Measurements from ENCODE around the gene PRSS12. TPM values are rescaled to one million over a fixed set of nuclear protein-coding genes. Genes with fewer than 3 reads are reported as not detected.
A peak's percentile ranks its signal among the peaks of the same experiment; 100 is the strongest.

Gene PRSS12
- total and polyA plus RNA-seq, 7 donors, result 0.28 to 16.1 (median 1.3) TPM

- Histone ChIP-seq H3K36me3 (no peaks in the 10 kb centered on the region), H3K4me3 (no peak overlapping the region), H3K9me3 (no peaks in the 10 kb centered on the region), H3K4me1 (peaks cover 0 to 11% (median 8%) of the 10 kb centered on the region in 4 donors), H3K27ac (no peak overlapping the region), H3K27me3 (peaks cover 19 to 39% (median 19%) of the 10 kb centered on the region in 3 donors)
- TF ChIP-seq POLR2AphosphoS5 (IDR thresholded peaks at IDR 0.05) (no peak), POLR2A (IDR thresholded peaks at IDR 0.05) (no peak), EP300 (IDR thresholded peaks at IDR 0.05) (no peak)
- TF ChIP-seq, protein P1, sequence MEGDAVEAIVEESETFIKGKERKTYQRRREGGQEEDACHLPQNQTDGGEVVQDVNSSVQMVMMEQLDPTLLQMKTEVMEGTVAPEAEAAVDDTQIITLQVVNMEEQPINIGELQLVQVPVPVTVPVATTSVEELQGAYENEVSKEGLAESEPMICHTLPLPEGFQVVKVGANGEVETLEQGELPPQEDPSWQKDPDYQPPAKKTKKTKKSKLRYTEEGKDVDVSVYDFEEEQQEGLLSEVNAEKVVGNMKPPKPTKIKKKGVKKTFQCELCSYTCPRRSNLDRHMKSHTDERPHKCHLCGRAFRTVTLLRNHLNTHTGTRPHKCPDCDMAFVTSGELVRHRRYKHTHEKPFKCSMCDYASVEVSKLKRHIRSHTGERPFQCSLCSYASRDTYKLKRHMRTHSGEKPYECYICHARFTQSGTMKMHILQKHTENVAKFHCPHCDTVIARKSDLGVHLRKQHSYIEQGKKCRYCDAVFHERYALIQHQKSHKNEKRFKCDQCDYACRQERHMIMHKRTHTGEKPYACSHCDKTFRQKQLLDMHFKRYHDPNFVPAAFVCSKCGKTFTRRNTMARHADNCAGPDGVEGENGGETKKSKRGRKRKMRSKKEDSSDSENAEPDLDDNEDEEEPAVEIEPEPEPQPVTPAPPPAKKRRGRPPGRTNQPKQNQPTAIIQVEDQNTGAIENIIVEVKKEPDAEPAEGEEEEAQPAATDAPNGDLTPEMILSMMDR (IDR thresholded peaks at IDR 0.05), result no peak
- 69 to 82% methylated on average over 2 of the region's 2 CpGs for WGBS, 2 donors
- intact Hi-C loops (cut with DNase I), result no loop called here
- DNase-seq, result no peak
These were observed 4.8 kb upstream of the PRSS12 start for GRCh38 chr4:118357601-118358000.

DNA sequence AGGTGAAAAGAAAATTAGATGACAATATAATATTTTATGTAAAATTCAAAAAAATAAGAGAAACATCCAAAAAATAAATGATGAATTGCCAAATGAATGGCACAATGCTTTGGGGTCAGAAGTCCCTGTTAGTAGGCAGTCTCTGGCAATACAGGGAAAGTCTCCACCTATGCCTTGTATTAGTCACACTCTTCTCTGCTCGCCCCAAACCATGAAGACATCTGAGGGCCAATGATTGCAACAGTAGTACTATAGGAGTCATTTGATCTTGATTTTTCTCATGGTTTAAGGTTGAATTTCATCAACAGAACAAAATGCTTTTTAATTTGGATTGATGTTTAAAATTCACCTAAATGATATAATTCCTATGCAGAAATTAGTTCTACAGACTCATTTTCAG is 3.9 kb upstream of the PRSS12 start:
- no peaks in the 10 kb centered on the region for H3K36me3 ChIP-seq
- H3K4me3 ChIP-seq, result no peak overlapping the region
- peaks cover 27 to 47% (median 28%) of the 10 kb centered on the region in 3 donors for H3K27me3 ChIP-seq
- peaks cover 0 to 17% (median 15%) of the 10 kb centered on the region in 4 donors for H3K4me1 ChIP-seq
- no peak overlapping the region for H3K27ac ChIP-seq
- 91 to 94% methylated on average over 1 of the region's 1 CpG for WGBS, 2 donors
- TF ChIP-seq POLR2A (IDR thresholded peaks at IDR 0.05) (no peak), EP300 (IDR thresholded peaks at IDR 0.05) (no peak), POLR2AphosphoS5 (IDR thresholded peaks at IDR 0.05) (no peak)
- TF ChIP-seq, protein P1 (IDR thresholded peaks at IDR 0.05), result no peak
- DNase-seq, result no peak
- H3K9me3 ChIP-seq, result no peaks in the 10 kb centered on the region
- intact Hi-C loops (cut with DNase I), result no loop called here

DNA sequence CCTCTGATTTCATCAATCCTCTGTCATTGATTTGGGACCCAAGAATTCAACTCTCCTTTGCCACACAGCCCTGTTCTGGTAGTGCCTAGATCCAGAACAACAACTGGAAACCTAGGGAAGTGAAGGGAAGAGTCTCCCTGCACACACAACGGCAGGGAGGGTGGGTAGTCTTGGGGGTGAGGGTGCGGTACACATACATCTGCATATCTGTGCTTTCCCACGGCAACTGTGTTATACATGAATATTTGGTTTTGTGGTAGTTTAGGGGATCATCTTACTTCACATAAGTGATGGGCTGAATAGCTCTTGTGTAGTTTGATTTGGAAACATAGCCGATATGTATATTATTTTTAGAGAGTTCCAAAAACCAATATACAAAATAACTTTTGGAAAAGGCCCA is 3.3 kb upstream of the PRSS12 start:
- Histone ChIP-seq H3K36me3 (no peaks in the 10 kb centered on the region), H3K4me3 (no peak overlapping the region), H3K4me1 (peaks cover 0 to 17% (median 15%) of the 10 kb centered on the region in 4 donors), H3K27ac (no peak overlapping the region), H3K27me3 (peaks cover 28 to 54% (median 30%) of the 10 kb centered on the region in 3 donors), H3K9me3 (no peaks in the 10 kb centered on the region)
- no peak for DNase-seq
- 90 to 94% methylated on average over 4 of the region's 4 CpGs for WGBS, 2 donors
- TF ChIP-seq EP300 (IDR thresholded peaks at IDR 0.05) (no peak), POLR2A (IDR thresholded peaks at IDR 0.05) (no peak), POLR2AphosphoS5 (IDR thresholded peaks at IDR 0.05) (no peak)
- TF ChIP-seq, protein P1 (IDR thresholded peaks at IDR 0.05), result no peak
- intact Hi-C loops (cut with DNase I), result no loop called here

DNA sequence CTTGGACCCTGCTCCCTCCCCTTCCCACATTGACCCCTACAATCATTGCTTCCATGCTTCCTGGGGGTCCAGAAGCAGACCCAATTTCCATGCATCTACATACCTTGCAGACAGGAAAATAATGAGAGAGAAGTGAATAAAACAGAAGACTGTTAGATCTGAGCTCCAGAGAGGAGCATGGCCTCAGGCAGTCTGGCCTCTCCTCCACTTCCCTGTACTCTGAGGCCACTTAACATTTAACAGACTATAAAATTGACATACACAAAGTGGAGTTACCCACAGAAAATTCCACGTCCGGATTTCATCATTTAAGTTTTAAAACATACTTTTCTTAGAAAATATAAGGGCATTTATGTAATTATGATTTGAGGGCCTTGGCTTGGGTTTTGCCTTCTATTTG is 2.1 kb upstream of the PRSS12 start:
- TF ChIP-seq POLR2AphosphoS5 (IDR thresholded peaks at IDR 0.05) (no peak), POLR2A (IDR thresholded peaks at IDR 0.05) (no peak), EP300 (IDR thresholded peaks at IDR 0.05) (no peak)
- TF ChIP-seq, protein P1 (IDR thresholded peaks at IDR 0.05), result no peak
- no peak for DNase-seq
- intact Hi-C loops (cut with DNase I), result loop anchor here (5.0 kb wide), 1 partner anchor 73 kb away; no protein-coding TSS in a partner anchor
- Histone ChIP-seq H3K4me3 (no peak overlapping the region), H3K4me1 (peaks cover 0 to 17% (median 15%) of the 10 kb centered on the region in 4 donors), H3K9me3 (no peaks in the 10 kb centered on the region), H3K27ac (no peak overlapping the region), H3K27me3 (peaks cover 28 to 56% (median 30%) of the 10 kb centered on the region in 3 donors), H3K36me3 (no peaks in the 10 kb centered on the region)
- WGBS, 2 donors, result 76 to 87% methylated on average over 2 of the region's 2 CpGs

GRCh38 chr4:118353534-118354030 is 779 bp upstream of the PRSS12 start:
- intact Hi-C loops (cut with DNase I), result loop anchor here (5.0 kb wide), 1 partner anchor 71 kb away; no protein-coding TSS in a partner anchor
- no peak for DNase-seq
- 50 to 58% methylated on average over 8 of the region's 8 CpGs for whole genome bisulfite sequencing, 2 donors
- peaks cover 0 to 17% (median 15%) of the 10 kb centered on the region in 4 donors for H3K4me1 ChIP-seq
- peaks cover 28 to 56% (median 30%) of the 10 kb centered on the region in 3 donors for H3K27me3 ChIP-seq
- no peaks in the 10 kb centered on the region for H3K9me3 ChIP-seq
- TF ChIP-seq, protein P1 (IDR thresholded peaks at IDR 0.05), result no peak
- TF ChIP-seq POLR2AphosphoS5 (IDR thresholded peaks at IDR 0.05), result no peak
- no peak for TF ChIP-seq EP300 (IDR thresholded peaks at IDR 0.05)
- H3K36me3 ChIP-seq, result no peaks in the 10 kb centered on the region
- H3K4me3 ChIP-seq, result peak overlapping the region in 1 of 4 donors; percentile 55
- H3K27ac ChIP-seq, result no peak overlapping the region
